H1 (cell line): ENCODE results near the gene SGCE. TPM values are rescaled to one million over a fixed set of nuclear protein-coding genes. Genes with fewer than 3 reads are reported as not detected.

Experiments
- CTCF ChIA-PET: fragments of 300-600 bp; sonication (Branson Sonifier 250); formaldehyde crosslinking; loops from one replicate; lab custom pipeline; 2021; ENCODE audit not compliant: partially characterized antibody; lab: Charles Lee
- POLR2A ChIA-PET: fragments of 300-600 bp; sonication (Branson Sonifier 250); formaldehyde crosslinking; loops from one replicate; lab custom pipeline; 2021; ENCODE audit warnings: inconsistent platforms; ENCODE audit not compliant: partially characterized antibody; lab: Charles Lee
- DNase-seq, 2 experiments: peaks; one replicate each; pipeline versions ENCODE4 v3.0.0 to v3.0.0-alpha.2; 2010 to 2022; ENCODE audit warnings: low spot score in 2 of 2, low read depth in 1 of 2, mixed read lengths in 1 of 2
- FAIRE-seq: peaks from 2 replicates; lab custom pipeline; 2011; peaks lifted over from hg19 to GRCh38; lab: Jason Lieb, UNC
- H2AFZ ChIP-seq: 2 replicates; pipeline ENCODE4 v1.8.1; 2012; ENCODE audit warnings: low read length, inconsistent platforms
- H2AK5ac ChIP-seq: 2 replicates; pipeline ENCODE4 v1.6.1; 2013; ENCODE audit warnings: low read depth, low read length
- H2BK120ac ChIP-seq: replicated peaks from 2 replicates; pipeline ENCODE3; 2013; ENCODE audit warnings: low read depth, low read length, inconsistent platforms
- H2BK12ac ChIP-seq: 2 replicates; pipeline ENCODE4 v1.6.1; 2013; ENCODE audit warnings: low read depth, low read length
- H2BK15ac ChIP-seq: 2 replicates; pipeline ENCODE4 v1.6.1; 2013; ENCODE audit warnings: low read length
- H2BK20ac ChIP-seq: 2 replicates; pipeline ENCODE4 v1.6.1; 2013; ENCODE audit warnings: low read length
- H2BK5ac ChIP-seq: 2 replicates; pipeline ENCODE4 v1.6.1; 2013; ENCODE audit warnings: low read depth, low read length
- H3K14ac ChIP-seq: 2 replicates; pipeline ENCODE4 v1.6.1; 2013; ENCODE audit warnings: inconsistent platforms; ENCODE audit not compliant: insufficient read length
- H3K18ac ChIP-seq: 2 replicates; pipeline ENCODE4 v1.6.1; 2013; ENCODE audit warnings: low read length; ENCODE audit errors: extremely low read depth
- H3K23ac ChIP-seq: 2 replicates; pipeline ENCODE4 v1.6.1; 2013; ENCODE audit warnings: inconsistent platforms; ENCODE audit not compliant: insufficient read length
- H3K23me2 ChIP-seq: 2 replicates; pipeline ENCODE4 v1.6.1; 2013; ENCODE audit warnings: low read depth, low read length
- H3K27ac ChIP-seq: 2 replicates; pipeline ENCODE4 v1.6.1; 2011; ENCODE audit warnings: low read depth, low read length, inconsistent platforms
- H3K27me3 ChIP-seq, 4 experiments: replicated peaks in 1 of 4; 1 replicate in 1 of 4; 2 replicates in 3 of 4; pipeline versions ENCODE4 v1.6.1 to v1.8.1; 2011 to 2013; ENCODE audit warnings: low read length in 3 of 4, mild to moderate bottlenecking in 3 of 4, inconsistent platforms in 2 of 4, mixed read lengths in 2 of 4, moderate library complexity in 1 of 4; ENCODE audit not compliant: control insufficient read depth in 3 of 4, insufficient read depth in 3 of 4; ENCODE audit errors: extremely low read depth in 1 of 4
- H3K36me3 ChIP-seq, 4 experiments: 2 replicates each; pipeline versions ENCODE4 v1.6.1 to v1.8.1; 2011 to 2013; ENCODE audit warnings: mild to moderate bottlenecking in 4 of 4, low read length in 3 of 4, moderate library complexity in 2 of 4, control low read depth in 1 of 4, inconsistent platforms in 1 of 4; ENCODE audit not compliant: insufficient read depth in 4 of 4, control insufficient read depth in 2 of 4
- H3K4ac ChIP-seq: replicated peaks from 2 replicates; pipeline ENCODE3; 2013; ENCODE audit warnings: low read length, low read depth, mixed read lengths, inconsistent platforms; ENCODE audit not compliant: insufficient read length
- H3K4me1 ChIP-seq, 4 experiments: replicated peaks in 1 of 4; 1 replicate in 1 of 4; 2 replicates in 3 of 4; pipeline versions ENCODE4 v1.6.1 to v1.8.1; 2011 to 2013; ENCODE audit warnings: low read length in 3 of 4, inconsistent platforms in 2 of 4, mixed read lengths in 1 of 4; ENCODE audit not compliant: insufficient read depth in 4 of 4, control insufficient read depth in 3 of 4
- H3K4me2 ChIP-seq, 2 experiments: 2 replicates each; pipeline versions ENCODE4 v1.6.1 to v1.8.1; 2011 to 2013; ENCODE audit warnings: low read depth in 2 of 2, low read length in 2 of 2, control low read depth in 1 of 2, inconsistent platforms in 1 of 2, mild to moderate bottlenecking in 1 of 2; ENCODE audit not compliant: insufficient read depth in 1 of 2
- H3K4me3 ChIP-seq, 4 experiments: fragments of 200-600, 300-600 bp in 1 of 4; sonication (generic), shearing (Covaris generic), sonication (Bioruptor Twin) in 1 of 4; 2 replicates each; pipeline versions ENCODE4 v1.5.1 to v1.8.1; 2011 to 2016; ENCODE audit warnings: low read length in 4 of 4, low read depth in 3 of 4, control low read depth in 2 of 4, inconsistent platforms in 2 of 4, mild to moderate bottlenecking in 2 of 4, mixed read lengths in 1 of 4, moderate library complexity in 1 of 4; ENCODE audit not compliant: insufficient read depth in 2 of 4; ENCODE audit errors: extremely low read depth in 1 of 4
- H3K56ac ChIP-seq: replicated peaks from 2 replicates; pipeline ENCODE3; 2013; ENCODE audit warnings: low read depth, mild to moderate bottlenecking, mixed read lengths, low read length, inconsistent platforms; ENCODE audit not compliant: insufficient read length
- H3K79me1 ChIP-seq: 2 replicates; pipeline ENCODE4 v1.6.1; 2013; ENCODE audit warnings: low read depth, low read length, control low read depth
- H3K79me2 ChIP-seq, 2 experiments: 2 replicates each; pipeline versions ENCODE4 v1.6.1 to v1.8.1; 2012 to 2013; ENCODE audit warnings: low read length in 2 of 2, mild to moderate bottlenecking in 2 of 2, inconsistent platforms in 1 of 2; ENCODE audit not compliant: insufficient read depth in 2 of 2, control insufficient read depth in 1 of 2
- H3K9ac ChIP-seq, 4 experiments: replicated peaks in 1 of 4; 1 replicate in 1 of 4; 2 replicates in 3 of 4; pipeline versions ENCODE4 v1.6.1 to v1.8.1; 2011 to 2013; ENCODE audit warnings: low read depth in 3 of 4, low read length in 3 of 4, control low read depth in 2 of 4, mild to moderate bottlenecking in 2 of 4, moderate library complexity in 2 of 4, inconsistent platforms in 1 of 4; ENCODE audit errors: extremely low read depth in 1 of 4
- H3K9me3 ChIP-seq, 2 experiments: 2 replicates each; pipeline versions ENCODE4 v1.6.1 to v1.8.1; 2012 to 2013; ENCODE audit warnings: mild to moderate bottlenecking in 2 of 2, moderate library complexity in 2 of 2, control low read depth in 1 of 2, inconsistent platforms in 1 of 2, low read depth in 1 of 2, low read length in 1 of 2, mixed read lengths in 1 of 2; ENCODE audit not compliant: insufficient read depth in 2 of 2
- H4K20me1 ChIP-seq, 2 experiments: replicated peaks in 1 of 2; 2 replicates each; pipeline versions ENCODE3 to v1.8.1; 2011 to 2013; ENCODE audit warnings: inconsistent platforms in 2 of 2, low read length in 2 of 2, mild to moderate bottlenecking in 1 of 2; ENCODE audit not compliant: insufficient read depth in 2 of 2, control insufficient read depth in 1 of 2
- H4K5ac ChIP-seq: 2 replicates; pipeline ENCODE4 v1.6.1; 2013; ENCODE audit warnings: low read length, low read depth, mixed read lengths, inconsistent platforms; ENCODE audit not compliant: insufficient read length
- H4K8ac ChIP-seq: 2 replicates; pipeline ENCODE4 v1.8.0; 2013; ENCODE audit warnings: mild to moderate bottlenecking, moderate library complexity, low read length, inconsistent platforms; ENCODE audit not compliant: insufficient read depth; ENCODE audit errors: extremely low read depth
- H4K91ac ChIP-seq: replicated peaks from 2 replicates; pipeline ENCODE3; 2013; ENCODE audit warnings: low read length, mixed read lengths, inconsistent platforms; ENCODE audit not compliant: insufficient read length
- GABPA ChIP-seq: IDR thresholded peaks from 2 replicates; pipeline ENCODE4 v1.6.1; 2011; ENCODE audit warnings: mild to moderate bottlenecking, low read length, moderate library complexity, borderline replicate concordance; ENCODE audit not compliant: insufficient read depth
- POLR2A ChIP-seq, 2 experiments: IDR thresholded peaks; 1 replicate in 1 of 2; 2 replicates in 1 of 2; pipeline ENCODE4 v1.6.1; 2011; ENCODE audit warnings: low read depth in 2 of 2, low read length in 2 of 2, mild to moderate bottlenecking in 2 of 2; ENCODE audit errors: control extremely low read depth in 1 of 2
- SP4 ChIP-seq: IDR thresholded peaks from 2 replicates; pipeline ENCODE4 v1.6.1; 2012; ENCODE audit warnings: low read length, inconsistent platforms
- SUZ12 ChIP-seq: fragments of 200-600 bp; sonication (generic); IDR thresholded peaks from 2 replicates; pipeline ENCODE4 v1.6.1; 2012; ENCODE audit warnings: mild to moderate bottlenecking, inconsistent platforms, low read length, moderate library complexity, mixed read lengths
- WGBS, 2 experiments: shearing (Covaris generic) in 1 of 2; methylation state at CpG; one replicate each; pipeline versions ENCODE4 v1.1.6 to v1.1.7; 2013 to 2015; ENCODE audit warnings: low lambda C conversion rate in 2 of 2, mixed read lengths in 2 of 2, inconsistent platforms in 1 of 2, low coverage in 1 of 2, missing lambda C conversion rate in 1 of 2; ENCODE audit not compliant: insufficient replicate concordance in 2 of 2, insufficient coverage in 1 of 2, insufficient read length in 1 of 2; ENCODE audit errors: extremely low coverage in 1 of 2, missing lambda C conversion rate in 1 of 2; 5-methylcytosine and 5-hydroxymethylcytosine counted together
- polyA plus RNA-seq, 7 experiments: library from polyadenylated mRNA; depleted of rRNA in 3 of 7; stranded (reverse) in 5 of 7; unstranded in 2 of 7; fragments of >200 nt in 5 of 7; fragments of 200-250 nt in 2 of 7; gene quantifications; 1 replicate in 5 of 7; 2 replicates in 1 of 7; 4 replicates in 1 of 7; pipeline versions ENCODE4 v1.2.1 to v1.2.3, GENCODE V29; 2011 to 2013; ENCODE audit warnings: missing spikeins in 2 of 7, mixed read lengths in 2 of 7
- total RNA-seq: library from RNA; stranded (reverse); fragmentation: NEBNext Ultra II Directional; extraction: Animal tissue kit (Norgen Biotek cat#: 25700); gene quantifications from 2 replicates; pipeline ENCODE4 v1.2.1, GENCODE V29; 2021
- TF ChIP-seq, protein P1 (sequence below): IDR thresholded peaks from 2 replicates; pipeline ENCODE4 v1.6.1; 2012; ENCODE audit warnings: inconsistent platforms
- TF ChIP-seq, protein P2 (sequence below): IDR thresholded peaks from 2 replicates; pipeline ENCODE4 v1.6.1; 2012; ENCODE audit warnings: low read length, inconsistent platforms

Gene SGCE
- total and polyA plus RNA-seq, 2 of the 8 experiments (the other 6 are each of a cell fraction or from before 2014, with no cell fraction given), result 12.8 to 25.0 TPM

DNA sequence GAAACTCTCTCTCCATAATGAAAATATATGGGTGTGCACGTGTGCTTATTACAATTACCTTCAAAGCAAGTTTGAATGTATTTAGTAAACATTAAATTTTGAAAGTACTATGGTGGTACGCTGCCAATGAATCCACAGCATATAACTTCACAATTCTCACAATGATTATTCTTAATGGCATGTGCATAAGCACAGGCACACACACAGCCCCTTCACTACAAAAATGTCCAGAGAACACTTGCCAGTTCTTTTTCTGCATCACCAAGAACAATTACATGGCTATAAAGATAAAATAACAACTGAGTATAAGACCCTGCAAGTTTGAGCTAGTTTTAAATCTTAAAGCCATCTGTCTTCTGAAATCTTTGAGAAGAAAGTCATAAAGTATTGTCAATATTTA, 22.2 kb downstream of the SGCE start:
- no peak overlapping the region for H3K9ac ChIP-seq
- no peak for TF ChIP-seq SUZ12
- TF ChIP-seq, protein P1, sequence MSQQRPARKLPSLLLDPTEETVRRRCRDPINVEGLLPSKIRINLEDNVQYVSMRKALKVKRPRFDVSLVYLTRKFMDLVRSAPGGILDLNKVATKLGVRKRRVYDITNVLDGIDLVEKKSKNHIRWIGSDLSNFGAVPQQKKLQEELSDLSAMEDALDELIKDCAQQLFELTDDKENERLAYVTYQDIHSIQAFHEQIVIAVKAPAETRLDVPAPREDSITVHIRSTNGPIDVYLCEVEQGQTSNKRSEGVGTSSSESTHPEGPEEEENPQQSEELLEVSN, result no peak
- no peak for TF ChIP-seq POLR2A (IDR thresholded peaks at IDR 0.05; ENCODE audit: control extremely low read depth in 1 of 2, low read depth in 2 of 2, low read length in 2 of 2)
- TF ChIP-seq, protein P2, sequence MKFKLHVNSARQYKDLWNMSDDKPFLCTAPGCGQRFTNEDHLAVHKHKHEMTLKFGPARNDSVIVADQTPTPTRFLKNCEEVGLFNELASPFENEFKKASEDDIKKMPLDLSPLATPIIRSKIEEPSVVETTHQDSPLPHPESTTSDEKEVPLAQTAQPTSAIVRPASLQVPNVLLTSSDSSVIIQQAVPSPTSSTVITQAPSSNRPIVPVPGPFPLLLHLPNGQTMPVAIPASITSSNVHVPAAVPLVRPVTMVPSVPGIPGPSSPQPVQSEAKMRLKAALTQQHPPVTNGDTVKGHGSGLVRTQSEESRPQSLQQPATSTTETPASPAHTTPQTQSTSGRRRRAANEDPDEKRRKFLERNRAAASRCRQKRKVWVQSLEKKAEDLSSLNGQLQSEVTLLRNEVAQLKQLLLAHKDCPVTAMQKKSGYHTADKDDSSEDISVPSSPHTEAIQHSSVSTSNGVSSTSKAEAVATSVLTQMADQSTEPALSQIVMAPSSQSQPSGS, result no peak
- TF ChIP-seq SP4, result no peak
- no peak for TF ChIP-seq GABPA
- no peak for FAIRE-seq
- no peak overlapping the region for H3K4me3 ChIP-seq
- no peak overlapping the region for H4K91ac ChIP-seq
- no peaks in the 10 kb centered on the region for H3K79me2 ChIP-seq
- no peak for DNase-seq
- no peak overlapping the region for H2BK20ac ChIP-seq
- POLR2A ChIA-PET, result interaction anchor here (1.1 kb wide), 1 partner anchor 23 kb away, joined by 3 read pairs; no protein-coding TSS in a partner anchor
- H2BK12ac ChIP-seq, result no peak overlapping the region
- 92% methylated on average over 2 of the region's 2 CpGs; no CpG with 5 or more reads in 1 of the 2 experiments for WGBS, 2 experiments
- H3K27me3 ChIP-seq, result no peaks in the 10 kb centered on the region
- H3K9me3 ChIP-seq, result no peaks in the 10 kb centered on the region
- no peak overlapping the region for H3K14ac ChIP-seq
- no peak overlapping the region for H2BK120ac ChIP-seq
- H3K4me1 ChIP-seq, result peaks cover 0 to 5% (median 1%) of the 10 kb centered on the region in 4 experiments; a peak in 2 of 7 replicates
- no peak overlapping the region for H2BK5ac ChIP-seq
- no peak overlapping the region for H3K4me2 ChIP-seq
- peaks cover 0 to 2% of the 10 kb centered on the region in 2 experiments for H4K20me1 ChIP-seq
- H3K36me3 ChIP-seq, result no peaks in the 10 kb centered on the region
- H3K4ac ChIP-seq, result no peak overlapping the region
- no peaks in the 10 kb centered on the region for H3K79me1 ChIP-seq
- H2AK5ac ChIP-seq, result no peak overlapping the region
- H2BK15ac ChIP-seq, result no peak overlapping the region
- no peak overlapping the region for H3K18ac ChIP-seq
- H2AFZ ChIP-seq, result no peak overlapping the region
- H3K23me2 ChIP-seq, result no peaks in the 10 kb centered on the region
- H4K5ac ChIP-seq, result no peak overlapping the region
- no peak overlapping the region for H4K8ac ChIP-seq
- CTCF ChIA-PET, result interaction anchor here (0.7 to 2.4 kb wide), 4 partner anchors 23 to 613 kb away, joined by 3 to 6 read pairs (median 4); partner anchors contain the start of gene SGCE
- no peak overlapping the region for H3K27ac ChIP-seq
- H3K56ac ChIP-seq, result no peak overlapping the region
- H3K23ac ChIP-seq, result no peak overlapping the region
